HG03460 (cell line): ENCODE data around the gene PKM.

ENCODE experiments used
- ATAC-seq: cut with Tn5 transposase; IDR thresholded peaks from one replicate; pipeline ENCODE4 v1.9.1; 2021; ENCODE audit not compliant: unreplicated experiment

PKM gene

GRCh38 chr15:72161361-72162132 lies 69.4 kb downstream of the PKM start:
- ATAC-seq = no peak

GRCh38 chr15:72160696-72161245 lies 70.2 kb downstream of the PKM start:
- ATAC-seq = no peak

- ATAC-seq = no peak
Observed at GRCh38 chr15:72156928-72157327, 74.1 kb downstream of the PKM start.

GRCh38 chr15:72155635-72156616 lies 75.1 kb downstream of the PKM start:
- peak; percentile 83 for ATAC-seq

- no peak for ATAC-seq
Observed at GRCh38 chr15:72155003-72155621, 75.9 kb downstream of the PKM start.

GRCh38 chr15:72154316-72154715 lies 76.7 kb downstream of the PKM start:
- no peak for ATAC-seq

GRCh38 chr15:72153269-72154000 lies 77.6 kb downstream of the PKM start:
- ATAC-seq = no peak
